Hepatocyte (in vitro differentiated cells): ENCODE results near the gene CDK6.

Experiments used
- EZH2 ChIP-seq: fragments of 200-600 bp; sonication (generic); IDR thresholded peaks from 2 replicates; pipeline ENCODE4 v1.6.1; 2016; ENCODE audit warnings: antibody characterized with exemption, mild to moderate bottlenecking, borderline replicate concordance
- TF ChIP-seq, protein P1 (sequence below): fragments of 200-600 bp; sonication (generic); IDR thresholded peaks from 2 replicates; pipeline ENCODE4 v1.5.1; 2016; ENCODE audit warnings: antibody characterized with exemption, mild to moderate bottlenecking; ENCODE audit not compliant: poor library complexity

DNA sequence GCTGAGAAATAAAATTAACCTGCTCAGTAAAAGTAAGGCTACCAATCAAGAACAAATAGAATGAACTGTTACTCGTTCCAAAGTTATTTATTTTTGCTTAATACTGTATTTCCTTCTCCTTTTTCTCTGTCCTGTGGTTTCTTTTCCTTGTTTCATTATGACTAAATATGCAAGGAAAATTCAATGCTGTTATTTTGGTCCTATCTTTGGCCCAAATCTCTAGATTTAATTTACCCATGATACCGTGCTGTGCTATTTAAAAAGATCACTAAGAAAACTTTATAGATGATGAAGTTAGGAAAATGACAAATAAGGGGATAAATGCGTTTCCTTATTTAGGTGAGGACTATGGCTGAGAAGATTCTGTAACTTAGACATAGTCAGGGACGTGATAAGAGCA is 200.8 kb downstream of the CDK6 start:
- no peak for TF ChIP-seq EZH2
- TF ChIP-seq, protein P1, sequence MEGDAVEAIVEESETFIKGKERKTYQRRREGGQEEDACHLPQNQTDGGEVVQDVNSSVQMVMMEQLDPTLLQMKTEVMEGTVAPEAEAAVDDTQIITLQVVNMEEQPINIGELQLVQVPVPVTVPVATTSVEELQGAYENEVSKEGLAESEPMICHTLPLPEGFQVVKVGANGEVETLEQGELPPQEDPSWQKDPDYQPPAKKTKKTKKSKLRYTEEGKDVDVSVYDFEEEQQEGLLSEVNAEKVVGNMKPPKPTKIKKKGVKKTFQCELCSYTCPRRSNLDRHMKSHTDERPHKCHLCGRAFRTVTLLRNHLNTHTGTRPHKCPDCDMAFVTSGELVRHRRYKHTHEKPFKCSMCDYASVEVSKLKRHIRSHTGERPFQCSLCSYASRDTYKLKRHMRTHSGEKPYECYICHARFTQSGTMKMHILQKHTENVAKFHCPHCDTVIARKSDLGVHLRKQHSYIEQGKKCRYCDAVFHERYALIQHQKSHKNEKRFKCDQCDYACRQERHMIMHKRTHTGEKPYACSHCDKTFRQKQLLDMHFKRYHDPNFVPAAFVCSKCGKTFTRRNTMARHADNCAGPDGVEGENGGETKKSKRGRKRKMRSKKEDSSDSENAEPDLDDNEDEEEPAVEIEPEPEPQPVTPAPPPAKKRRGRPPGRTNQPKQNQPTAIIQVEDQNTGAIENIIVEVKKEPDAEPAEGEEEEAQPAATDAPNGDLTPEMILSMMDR = no peak
